ENCODE results near the gene SMYD1. TPM values are rescaled to one million over a fixed set of nuclear protein-coding genes. Genes with fewer than 3 reads are reported as not detected.

SMYD1 gene
- polyA plus RNA-seq, 3 donors, result not detected

DNA sequence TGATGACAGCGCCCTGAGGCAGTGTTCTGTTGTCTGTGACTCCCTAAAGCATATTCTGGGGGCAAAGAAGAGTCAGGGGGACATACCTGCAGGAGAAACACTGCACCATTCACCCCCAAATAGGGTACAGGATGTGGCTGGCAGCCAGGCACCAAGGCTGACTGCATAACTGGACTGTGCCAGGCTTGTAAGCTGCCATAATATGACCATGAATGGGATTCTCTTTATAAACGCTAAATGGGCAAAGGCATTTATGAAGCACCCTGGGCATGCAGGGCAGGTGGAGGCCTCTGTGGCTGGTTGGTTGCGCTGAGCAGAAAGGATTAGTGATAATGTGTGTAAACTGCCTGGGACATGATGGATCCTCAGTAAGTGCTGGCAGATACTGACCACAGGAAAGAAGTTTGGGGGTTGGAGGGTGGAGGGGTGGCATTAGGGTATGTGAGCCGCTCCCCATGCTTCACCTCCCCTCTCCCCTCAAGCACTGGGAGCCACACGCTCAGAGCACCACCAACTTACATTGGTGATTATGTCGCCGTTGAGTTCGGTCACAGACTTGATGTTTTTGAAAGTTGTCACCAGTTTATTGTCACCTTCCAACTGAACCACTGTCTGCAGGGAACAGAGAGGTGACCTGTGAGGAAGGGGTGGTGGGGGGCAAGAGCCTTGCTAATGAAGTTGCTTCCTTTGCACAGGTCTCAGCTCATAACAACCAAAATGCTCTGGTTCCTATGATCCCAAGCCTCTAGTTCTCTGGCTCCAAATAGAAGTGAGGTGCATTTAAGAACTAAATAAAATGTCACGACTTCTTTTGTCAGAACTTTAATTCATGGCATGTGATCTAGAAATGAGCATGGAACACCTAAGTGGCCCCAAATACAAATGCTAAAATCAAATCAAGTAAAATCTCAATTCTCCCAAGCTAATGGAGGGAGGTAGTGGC, 56.6 kb downstream of the SMYD1 start:
- no peaks in the 10 kb centered on the region for H4K20me1 ChIP-seq (ENCODE audit: insufficient read depth, low read length)
- intact Hi-C loops (cut with micrococcal nuclease), result no loop called here
- Mint-ChIP-seq H3K27me3 (ENCODE audit: low read depth in 3 of 3) (peaks cover 2 to 4% (median 4%) of the 10 kb centered on the region in 3 donors), H3K36me3 (no peaks in the 10 kb centered on the region), H3K4me1 (no peaks in the 10 kb centered on the region), H3K4me3 (no peak overlapping the region), H3K27ac (no peak overlapping the region), H3K9me3 (no peaks in the 10 kb centered on the region)
- H3K9ac ChIP-seq (ENCODE audit: insufficient read depth, low read length, poor library complexity, severe bottlenecking), result no peak overlapping the region
- H3K27ac ChIP-seq (ENCODE audit: low read depth in 1 of 2, low read length in 2 of 2), result no peak overlapping the region
- no peak overlapping the region for H3K4me2 ChIP-seq (replicated peaks; ENCODE audit: extremely low read depth, low read length, poor library complexity, severe bottlenecking)
- DNase-seq, result no peak
- no peaks in the 10 kb centered on the region for H3K79me2 ChIP-seq (ENCODE audit: insufficient read depth, low read length)
- H3K36me3 ChIP-seq (replicated peaks in 1 of 2; ENCODE audit: control insufficient read depth in 1 of 2, insufficient read depth in 2 of 2, low read length in 2 of 2), result no peaks in the 10 kb centered on the region
- H3K4me3 ChIP-seq (replicated peaks in 1 of 3; ENCODE audit: low read depth in 2 of 3, low read length in 3 of 3), result no peak overlapping the region
- H3K4me1 ChIP-seq (ENCODE audit: control insufficient read depth in 1 of 2, insufficient read depth in 2 of 2, low read length in 2 of 2), result no peaks in the 10 kb centered on the region
- H3K27me3 ChIP-seq (ENCODE audit: control insufficient read depth in 2 of 2, insufficient read depth in 2 of 2, low read length in 2 of 2), result no peaks in the 10 kb centered on the region
- no peaks in the 10 kb centered on the region for H3K9me3 ChIP-seq (replicated peaks in 1 of 2; ENCODE audit: control insufficient read depth in 1 of 2, insufficient read depth in 1 of 2, low read length in 2 of 2)
- 85% methylated on average over 2 of the region's 9 CpGs for WGBS (ENCODE audit: insufficient coverage)
- no peak overlapping the region for H2AFZ ChIP-seq (ENCODE audit: insufficient read depth, low read depth, low read length, poor library complexity, severe bottlenecking)
- TF ChIP-seq, protein P1, sequence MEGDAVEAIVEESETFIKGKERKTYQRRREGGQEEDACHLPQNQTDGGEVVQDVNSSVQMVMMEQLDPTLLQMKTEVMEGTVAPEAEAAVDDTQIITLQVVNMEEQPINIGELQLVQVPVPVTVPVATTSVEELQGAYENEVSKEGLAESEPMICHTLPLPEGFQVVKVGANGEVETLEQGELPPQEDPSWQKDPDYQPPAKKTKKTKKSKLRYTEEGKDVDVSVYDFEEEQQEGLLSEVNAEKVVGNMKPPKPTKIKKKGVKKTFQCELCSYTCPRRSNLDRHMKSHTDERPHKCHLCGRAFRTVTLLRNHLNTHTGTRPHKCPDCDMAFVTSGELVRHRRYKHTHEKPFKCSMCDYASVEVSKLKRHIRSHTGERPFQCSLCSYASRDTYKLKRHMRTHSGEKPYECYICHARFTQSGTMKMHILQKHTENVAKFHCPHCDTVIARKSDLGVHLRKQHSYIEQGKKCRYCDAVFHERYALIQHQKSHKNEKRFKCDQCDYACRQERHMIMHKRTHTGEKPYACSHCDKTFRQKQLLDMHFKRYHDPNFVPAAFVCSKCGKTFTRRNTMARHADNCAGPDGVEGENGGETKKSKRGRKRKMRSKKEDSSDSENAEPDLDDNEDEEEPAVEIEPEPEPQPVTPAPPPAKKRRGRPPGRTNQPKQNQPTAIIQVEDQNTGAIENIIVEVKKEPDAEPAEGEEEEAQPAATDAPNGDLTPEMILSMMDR (IDR thresholded peaks at IDR 0.05), result no peak

DNA sequence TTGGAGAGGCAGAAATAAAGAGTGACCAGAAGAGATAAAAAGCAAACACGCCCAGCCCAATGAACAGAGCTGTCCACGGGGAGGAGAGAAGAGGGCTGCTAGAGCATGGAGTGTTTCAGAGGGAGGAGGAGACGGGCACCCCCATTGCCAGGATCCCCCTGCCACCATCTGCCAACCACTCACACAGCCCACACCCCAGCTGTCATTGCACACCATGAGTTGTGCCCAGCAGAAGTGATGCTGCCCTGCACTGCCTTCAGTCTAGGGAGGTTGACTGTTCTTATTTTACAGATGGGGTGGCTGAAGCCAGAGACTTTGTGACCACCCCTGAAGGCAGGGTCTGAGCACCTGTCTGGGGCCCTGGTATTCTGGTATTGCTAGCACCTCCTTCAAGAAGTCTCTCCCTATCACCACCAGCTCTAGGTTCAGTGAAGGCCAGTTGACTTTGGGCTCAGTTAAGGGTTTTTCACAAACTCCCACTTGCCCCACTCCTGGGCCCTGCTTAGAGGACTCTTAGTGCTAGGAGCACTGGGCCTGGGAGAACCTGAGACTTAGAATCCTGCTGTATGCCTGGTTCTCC, 57.8 kb downstream of the SMYD1 start:
- WGBS (ENCODE audit: insufficient coverage), result no CpG with 5 or more reads among the region's 3 CpGs
- intact Hi-C loops (cut with micrococcal nuclease), result no loop called here
- Histone ChIP-seq H3K79me2 (ENCODE audit: insufficient read depth, low read length) (no peaks in the 10 kb centered on the region), H3K36me3 (replicated peaks in 1 of 2; ENCODE audit: control insufficient read depth in 1 of 2, insufficient read depth in 2 of 2, low read length in 2 of 2) (no peaks in the 10 kb centered on the region), H3K27me3 (ENCODE audit: control insufficient read depth in 2 of 2, insufficient read depth in 2 of 2, low read length in 2 of 2) (no peaks in the 10 kb centered on the region), H2AFZ (ENCODE audit: insufficient read depth, low read depth, low read length, poor library complexity, severe bottlenecking) (no peak overlapping the region), H4K20me1 (ENCODE audit: insufficient read depth, low read length) (no peaks in the 10 kb centered on the region), H3K27ac (ENCODE audit: low read depth in 1 of 2, low read length in 2 of 2) (no peak overlapping the region), H3K4me2 (replicated peaks; ENCODE audit: extremely low read depth, low read length, poor library complexity, severe bottlenecking) (no peak overlapping the region), H3K9me3 (replicated peaks in 1 of 2; ENCODE audit: control insufficient read depth in 1 of 2, insufficient read depth in 1 of 2, low read length in 2 of 2) (no peaks in the 10 kb centered on the region), H3K4me1 (ENCODE audit: control insufficient read depth in 1 of 2, insufficient read depth in 2 of 2, low read length in 2 of 2) (no peaks in the 10 kb centered on the region), H3K4me3 (replicated peaks in 1 of 3; ENCODE audit: low read depth in 2 of 3, low read length in 3 of 3) (no peak overlapping the region), H3K9ac (ENCODE audit: insufficient read depth, low read length, poor library complexity, severe bottlenecking) (no peak overlapping the region)
- Mint-ChIP-seq H3K36me3 (no peaks in the 10 kb centered on the region), H3K4me3 (no peak overlapping the region), H3K27ac (no peak overlapping the region), H3K4me1 (no peaks in the 10 kb centered on the region), H3K27me3 (ENCODE audit: low read depth in 3 of 3) (peaks cover 2 to 8% (median 4%) of the 10 kb centered on the region in 3 donors), H3K9me3 (no peaks in the 10 kb centered on the region)
- TF ChIP-seq, protein P1 (IDR thresholded peaks at IDR 0.05), result no peak
- DNase-seq, result no peak

Data from CD14-positive monocyte (primary cell).